Breast epithelium (tissue), 3 donors: ENCODE data around the gene PCNX2.

ENCODE experiments used
- POLR2A ChIP-seq: fragments of 450-650 bp; IDR thresholded peaks from one replicate; pipeline ENCODE4 v1.6.1; 2016; ENCODE audit warnings: antibody characterized with exemption, mild to moderate bottlenecking, moderate library complexity
- POLR2AphosphoS5 ChIP-seq, 3 donors: sonication (generic); formaldehyde crosslinking; IDR thresholded peaks; one replicate each; pipeline ENCODE4 v1.6.1; 2017; ENCODE audit warnings: antibody characterized with exemption in 3 of 3
- TF ChIP-seq, protein P1 (sequence below), 3 donors: fragments of 450-650 bp; IDR thresholded peaks; one replicate each; pipeline ENCODE4 v1.5.1; 2016 to 2017; ENCODE audit warnings: antibody characterized with exemption in 3 of 3, mild to moderate bottlenecking in 3 of 3, moderate library complexity in 3 of 3

DNA sequence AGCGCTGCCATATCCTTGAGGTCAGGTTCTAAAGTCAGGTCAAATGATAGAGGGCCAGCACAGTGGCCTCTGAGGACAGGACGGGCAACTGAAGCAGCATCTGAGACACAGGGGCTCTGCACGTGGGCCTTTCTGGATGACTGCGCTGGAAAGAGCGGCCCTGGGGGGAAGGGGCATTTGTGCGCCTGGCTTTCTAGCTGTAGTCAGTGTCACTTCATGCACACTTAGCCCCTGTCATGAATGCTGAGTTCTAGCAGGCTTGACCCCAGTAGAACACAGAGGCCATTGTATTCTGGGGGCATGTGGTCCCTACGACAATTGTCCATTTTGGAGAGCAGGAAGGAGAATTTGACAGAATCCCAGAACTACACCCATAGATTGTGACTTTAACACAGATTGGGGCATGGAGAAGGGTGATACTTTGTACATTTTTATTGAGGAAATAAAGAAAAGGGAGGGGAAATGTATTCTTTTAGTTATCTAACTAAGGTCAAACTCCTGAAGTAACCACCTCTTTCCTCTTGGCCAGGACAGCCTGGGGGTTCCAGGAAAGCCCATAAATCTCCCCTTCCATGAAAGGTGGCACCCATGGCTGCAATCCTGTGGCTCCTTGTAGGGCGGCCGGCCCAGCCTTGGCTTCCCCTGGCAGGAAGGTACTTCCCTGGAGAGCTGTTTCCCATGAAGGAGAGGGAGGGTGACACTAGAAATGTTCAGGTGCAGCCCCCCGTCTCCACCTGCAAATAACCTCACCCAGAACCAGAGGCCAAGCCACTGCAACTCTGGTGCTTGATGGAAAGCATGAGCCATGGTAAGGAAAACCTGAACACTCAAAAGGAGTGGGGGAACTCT is 310.7 kb downstream of the PCNX2 start:
- TF ChIP-seq, protein P1, sequence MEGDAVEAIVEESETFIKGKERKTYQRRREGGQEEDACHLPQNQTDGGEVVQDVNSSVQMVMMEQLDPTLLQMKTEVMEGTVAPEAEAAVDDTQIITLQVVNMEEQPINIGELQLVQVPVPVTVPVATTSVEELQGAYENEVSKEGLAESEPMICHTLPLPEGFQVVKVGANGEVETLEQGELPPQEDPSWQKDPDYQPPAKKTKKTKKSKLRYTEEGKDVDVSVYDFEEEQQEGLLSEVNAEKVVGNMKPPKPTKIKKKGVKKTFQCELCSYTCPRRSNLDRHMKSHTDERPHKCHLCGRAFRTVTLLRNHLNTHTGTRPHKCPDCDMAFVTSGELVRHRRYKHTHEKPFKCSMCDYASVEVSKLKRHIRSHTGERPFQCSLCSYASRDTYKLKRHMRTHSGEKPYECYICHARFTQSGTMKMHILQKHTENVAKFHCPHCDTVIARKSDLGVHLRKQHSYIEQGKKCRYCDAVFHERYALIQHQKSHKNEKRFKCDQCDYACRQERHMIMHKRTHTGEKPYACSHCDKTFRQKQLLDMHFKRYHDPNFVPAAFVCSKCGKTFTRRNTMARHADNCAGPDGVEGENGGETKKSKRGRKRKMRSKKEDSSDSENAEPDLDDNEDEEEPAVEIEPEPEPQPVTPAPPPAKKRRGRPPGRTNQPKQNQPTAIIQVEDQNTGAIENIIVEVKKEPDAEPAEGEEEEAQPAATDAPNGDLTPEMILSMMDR (IDR thresholded peaks at IDR 0.05): no peak
- TF ChIP-seq POLR2A: no peak
- no peak for TF ChIP-seq POLR2AphosphoS5 (IDR thresholded peaks at IDR 0.05)
